SU-DHL-6 (cell line): ENCODE results near the gene DEFB116.

Experiments used
- H2AFZ ChIP-seq: fragments of 200-600 bp; sonication (generic); 2 replicates; pipeline ENCODE4 v1.6.1; 2014; ENCODE audit warnings: low read depth, mild to moderate bottlenecking, moderate library complexity, mixed read lengths, antibody characterized with exemption, low read length; ENCODE audit not compliant: severe bottlenecking
- H3F3A ChIP-seq: fragments of 200-600 bp; shearing (Covaris generic); 2 replicates; pipeline ENCODE4 v1.6.0; 2016; ENCODE audit warnings: antibody characterized with exemption, mild to moderate bottlenecking; ENCODE audit not compliant: insufficient read depth
- H3K27ac ChIP-seq: fragments of 200-600 bp; sonication (generic); 2 replicates; pipeline ENCODE4 v1.5.1; 2016; ENCODE audit warnings: low read depth, mild to moderate bottlenecking, low read length, moderate library complexity, mixed read lengths
- H3K27me3 ChIP-seq: fragments of 200-600 bp; sonication (generic), shearing (Covaris generic); 2 replicates; pipeline ENCODE4 v1.6.0; 2014; ENCODE audit warnings: mild to moderate bottlenecking, low read length
- H3K36me3 ChIP-seq: fragments of 200-600 bp; sonication (generic); 2 replicates; pipeline ENCODE4 v1.6.1; 2014; ENCODE audit warnings: mild to moderate bottlenecking, low read length, mixed read lengths
- H3K4me2 ChIP-seq: fragments of 300-600, 200-600 bp; shearing (Covaris generic), sonication (generic); 2 replicates; pipeline ENCODE4 v1.6.0; 2014; ENCODE audit warnings: low read length, low read depth, mild to moderate bottlenecking; ENCODE audit not compliant: poor library complexity, severe bottlenecking
- H3K4me3 ChIP-seq: fragments of 200-600 bp; sonication (generic); 2 replicates; pipeline ENCODE4 v1.5.1; 2014; ENCODE audit warnings: antibody characterized with exemption, low read length, mild to moderate bottlenecking, mixed read lengths; ENCODE audit not compliant: insufficient read depth, poor library complexity, severe bottlenecking
- H3K79me2 ChIP-seq: fragments of 200-600 bp; sonication (generic); 2 replicates; pipeline ENCODE4 v1.6.1; 2014; ENCODE audit warnings: mild to moderate bottlenecking, low read length, moderate library complexity; ENCODE audit not compliant: insufficient read depth
- H3K9ac ChIP-seq: fragments of 200-600 bp; sonication (generic); 2 replicates; pipeline ENCODE4 v1.7.0; 2014; ENCODE audit warnings: mild to moderate bottlenecking, low read length
- H3K9me2 ChIP-seq: fragments of 200-600 bp; sonication (generic); replicated peaks from 2 replicates; pipeline ENCODE4 v1.6.1; 2014; ENCODE audit warnings: low read length; ENCODE audit not compliant: insufficient read depth
- H3K9me3 ChIP-seq: fragments of 200-600 bp; sonication (generic); 2 replicates; pipeline ENCODE4 v1.6.1; 2014; ENCODE audit warnings: low read length, mixed read lengths; ENCODE audit not compliant: insufficient read depth
- H4K20me1 ChIP-seq: fragments of 200-600 bp; sonication (generic); 2 replicates; pipeline ENCODE4 v1.6.1; 2014; ENCODE audit warnings: low read depth, mild to moderate bottlenecking, antibody characterized with exemption, low read length, moderate library complexity, mixed read lengths
- CTCF ChIP-seq: fragments of 200-600 bp; sonication (generic); IDR thresholded peaks from one replicate; pipeline ENCODE4 v1.5.1; 2017; ENCODE audit warnings: antibody characterized with exemption, mild to moderate bottlenecking, low read length, moderate library complexity; ENCODE audit not compliant: insufficient read depth, poor library complexity, severe bottlenecking
- EZH2phosphoT487 ChIP-seq: fragments of 200-600 bp; sonication (generic), shearing (Covaris generic); conservative IDR thresholded peaks from 2 replicates; pipeline ENCODE4 v1.6.1; 2018; ENCODE audit warnings: mild to moderate bottlenecking, antibody characterized with exemption, low read length, moderate library complexity, mixed read lengths

The DEFB116 gene

GRCh38 chr20:31308535-31309162, at the start of gene DEFB116:
DEFB116 (minus strand) TSS chr20:31308585; CDS start chr20:31308585, 0 bp downstream.
- H3F3A ChIP-seq = no peaks in the 10 kb centered on the region
- no peak within 1 kb of the TSS for H2AFZ ChIP-seq
- H4K20me1 ChIP-seq = no peaks in the 10 kb centered on the region
- no peak within 1 kb of the TSS for H3K4me3 ChIP-seq
- H3K4me2 ChIP-seq = no peak within 1 kb of the TSS
- no peaks in the 10 kb centered on the region for H3K36me3 ChIP-seq
- no peaks in the 10 kb centered on the region for H3K9me2 ChIP-seq
- no peaks in the 10 kb centered on the region for H3K9me3 ChIP-seq
- H3K27ac ChIP-seq = no peak within 1 kb of the TSS
- no peak within 1 kb of the TSS for H3K9ac ChIP-seq
- TF ChIP-seq EZH2phosphoT487 = no peak
- no peak for TF ChIP-seq CTCF
- no peaks in the 10 kb centered on the region for H3K79me2 ChIP-seq
- no peaks in the 10 kb centered on the region for H3K27me3 ChIP-seq

GRCh38 chr20:31355981-31356380, 47.6 kb upstream of the DEFB116 start:
- Histone ChIP-seq H3K27ac (no peak overlapping the region), H3K9me3 (no peaks in the 10 kb centered on the region), H3K4me3 (no peak overlapping the region), H3K79me2 (no peaks in the 10 kb centered on the region), H3K9ac (no peak overlapping the region), H4K20me1 (no peaks in the 10 kb centered on the region), H3K27me3 (no peaks in the 10 kb centered on the region), H2AFZ (no peak overlapping the region), H3K36me3 (no peaks in the 10 kb centered on the region; the same call in 1 of the 2 replicates), H3K4me2 (no peak overlapping the region), H3F3A (no peaks in the 10 kb centered on the region), H3K9me2 (no peaks in the 10 kb centered on the region)
- TF ChIP-seq CTCF = no peak
- TF ChIP-seq EZH2phosphoT487 = no peak

- Histone ChIP-seq H3K9ac (no peak overlapping the region), H3F3A (no peaks in the 10 kb centered on the region), H3K27me3 (no peaks in the 10 kb centered on the region), H4K20me1 (no peaks in the 10 kb centered on the region), H3K4me2 (no peak overlapping the region), H3K9me3 (no peaks in the 10 kb centered on the region), H3K4me3 (no peak overlapping the region), H2AFZ (no peak overlapping the region), H3K36me3 (no peaks in the 10 kb centered on the region), H3K9me2 (no peaks in the 10 kb centered on the region), H3K79me2 (no peaks in the 10 kb centered on the region), H3K27ac (no peak overlapping the region)
- TF ChIP-seq CTCF = no peak
- no peak for TF ChIP-seq EZH2phosphoT487
Observed at GRCh38 chr20:31341470-31341869, 33.1 kb upstream of the DEFB116 start.
